SK-N-SH treated with all-trans-retinoic acid at 6 μM for 48 hours (cell line): ENCODE results near the gene PARVG.

Source experiments
- ARNTL ChIP-seq: fragments of 450-650 bp; formaldehyde crosslinking; IDR thresholded peaks from 2 replicates; pipeline ENCODE4 v1.5.0; 2020; ENCODE audit warnings: low read depth, mild to moderate bottlenecking, moderate library complexity, borderline replicate concordance
- ESRRG ChIP-seq: fragments of 250-450 bp; sonication (Bioruptor Pico); IDR thresholded peaks from 2 replicates; pipeline ENCODE4 v1.6.1; 2021; ENCODE audit warnings: mild to moderate bottlenecking
- ISL1 ChIP-seq: fragments of 250-450 bp; sonication (Bioruptor Pico); IDR thresholded peaks from 2 replicates; pipeline ENCODE4 v2.1.2; 2022; ENCODE audit warnings: mild to moderate bottlenecking, moderate library complexity
- PATZ1 ChIP-seq: fragments of 250-450 bp; sonication (Bioruptor Pico); IDR thresholded peaks from 2 replicates; pipeline ENCODE4 v1.8.0; 2020; ENCODE audit warnings: mild to moderate bottlenecking, moderate library complexity, borderline replicate concordance
- POU6F1 ChIP-seq: fragments of 250-450 bp; sonication (Bioruptor Pico); IDR thresholded peaks from 2 replicates; pipeline ENCODE4 v1.8.0; 2021; ENCODE audit warnings: low read depth, mild to moderate bottlenecking, moderate library complexity, borderline replicate concordance
- ZFP3 ChIP-seq: fragments of 250-450 bp; sonication (Bioruptor Pico); IDR thresholded peaks from 2 replicates; pipeline ENCODE4 v1.5.0; 2020; ENCODE audit warnings: mild to moderate bottlenecking, moderate library complexity
- ZFP30 ChIP-seq: fragments of 450-650 bp; formaldehyde crosslinking; IDR thresholded peaks from 2 replicates; pipeline ENCODE4 v1.5.0; 2022; ENCODE audit warnings: mild to moderate bottlenecking, moderate library complexity
- ZNF565 ChIP-seq: fragments of 450-650 bp; formaldehyde crosslinking; conservative IDR thresholded peaks from 2 replicates; pipeline ENCODE4 v1.5.0; 2020; ENCODE audit warnings: low read depth, mild to moderate bottlenecking, moderate library complexity
- TF ChIP-seq, protein P1 (sequence below): fragments of 250-450 bp; sonication (Bioruptor Pico); IDR thresholded peaks from 2 replicates; pipeline ENCODE4 v1.5.1; 2020; ENCODE audit warnings: low read depth, mild to moderate bottlenecking, moderate library complexity
- TF ChIP-seq, protein P2 (sequence below): fragments of 250-450 bp; sonication (Bioruptor Pico); IDR thresholded peaks from 2 replicates; pipeline ENCODE4 v1.5.1; 2021; ENCODE audit warnings: mild to moderate bottlenecking, moderate library complexity

GRCh38 chr22:44225091-44225689 is 44.5 kb downstream of the PARVG start:
- no peak for TF ChIP-seq ZNF565 (CRISPR knock-in tag)
- TF ChIP-seq ISL1 (CRISPR knock-in tag), result no peak
- no peak for TF ChIP-seq ESRRG (CRISPR knock-in tag)
- TF ChIP-seq PATZ1, result no peak
- TF ChIP-seq ZFP30, result no peak
- TF ChIP-seq, protein P1, sequence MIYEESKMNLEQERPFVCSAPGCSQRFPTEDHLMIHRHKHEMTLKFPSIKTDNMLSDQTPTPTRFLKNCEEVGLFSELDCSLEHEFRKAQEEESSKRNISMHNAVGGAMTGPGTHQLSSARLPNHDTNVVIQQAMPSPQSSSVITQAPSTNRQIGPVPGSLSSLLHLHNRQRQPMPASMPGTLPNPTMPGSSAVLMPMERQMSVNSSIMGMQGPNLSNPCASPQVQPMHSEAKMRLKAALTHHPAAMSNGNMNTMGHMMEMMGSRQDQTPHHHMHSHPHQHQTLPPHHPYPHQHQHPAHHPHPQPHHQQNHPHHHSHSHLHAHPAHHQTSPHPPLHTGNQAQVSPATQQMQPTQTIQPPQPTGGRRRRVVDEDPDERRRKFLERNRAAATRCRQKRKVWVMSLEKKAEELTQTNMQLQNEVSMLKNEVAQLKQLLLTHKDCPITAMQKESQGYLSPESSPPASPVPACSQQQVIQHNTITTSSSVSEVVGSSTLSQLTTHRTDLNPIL (CRISPR knock-in tag), result no peak
- TF ChIP-seq ZFP3 (CRISPR knock-in tag), result no peak
- no peak for TF ChIP-seq POU6F1 (CRISPR knock-in tag)
- TF ChIP-seq, protein P2, sequence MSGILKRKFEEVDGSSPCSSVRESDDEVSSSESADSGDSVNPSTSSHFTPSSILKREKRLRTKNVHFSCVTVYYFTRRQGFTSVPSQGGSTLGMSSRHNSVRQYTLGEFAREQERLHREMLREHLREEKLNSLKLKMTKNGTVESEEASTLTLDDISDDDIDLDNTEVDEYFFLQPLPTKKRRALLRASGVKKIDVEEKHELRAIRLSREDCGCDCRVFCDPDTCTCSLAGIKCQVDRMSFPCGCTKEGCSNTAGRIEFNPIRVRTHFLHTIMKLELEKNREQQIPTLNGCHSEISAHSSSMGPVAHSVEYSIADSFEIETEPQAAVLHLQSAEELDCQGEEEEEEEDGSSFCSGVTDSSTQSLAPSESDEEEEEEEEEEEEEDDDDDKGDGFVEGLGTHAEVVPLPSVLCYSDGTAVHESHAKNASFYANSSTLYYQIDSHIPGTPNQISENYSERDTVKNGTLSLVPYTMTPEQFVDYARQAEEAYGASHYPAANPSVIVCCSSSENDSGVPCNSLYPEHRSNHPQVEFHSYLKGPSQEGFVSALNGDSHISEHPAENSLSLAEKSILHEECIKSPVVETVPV, result no peak
- no peak for TF ChIP-seq ARNTL (CRISPR knock-in tag)
